Measurements from ENCODE around the gene OCA2.
A peak's percentile ranks its signal among the peaks of the same experiment; 100 is the strongest.

Gene OCA2

GRCh38 chr15:27863000-27863399 lies 236.1 kb downstream of the OCA2 start:
- no peak overlapping the region for H3K4me3 ChIP-seq (ENCODE audit: low read depth, low read length)
- no peaks in the 10 kb centered on the region for H3K27me3 ChIP-seq (replicated peaks)
- no peaks in the 10 kb centered on the region for H3K36me3 ChIP-seq (replicated peaks)
- DNase-seq = no peak
- H3K27ac ChIP-seq = no peak overlapping the region
- no peak for TF ChIP-seq CTCF (IDR thresholded peaks at IDR 0.05; ENCODE audit: low read depth, low read length, missing control alignments)
- in situ Hi-C loops (cut with HindIII; ENCODE audit: low pct_ligation_motif_present, low sequenced_read_pairs) = no loop called here

DNA sequence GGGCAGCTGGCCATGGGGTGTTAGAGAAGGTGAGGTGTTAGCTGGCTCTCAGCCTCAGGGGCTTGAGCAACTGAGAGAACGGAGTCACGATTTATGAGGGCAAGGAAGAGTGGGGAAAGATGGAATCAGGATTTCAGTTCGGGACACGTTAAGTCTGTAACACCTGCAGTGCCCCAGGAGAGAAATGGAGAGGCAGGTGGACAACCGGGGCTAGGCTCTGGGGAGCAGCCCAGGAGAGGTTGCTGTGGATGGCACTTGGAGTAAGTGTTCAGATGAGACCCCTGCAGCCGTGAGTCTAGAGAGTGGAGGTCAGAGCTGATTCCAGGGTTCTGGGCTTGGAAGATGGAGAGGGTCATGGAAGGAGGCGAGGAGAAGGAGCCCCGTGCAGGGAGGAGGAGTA lies 237.9 kb downstream of the OCA2 start:
- H3K27me3 ChIP-seq (replicated peaks) = no peaks in the 10 kb centered on the region
- H3K4me3 ChIP-seq (ENCODE audit: low read depth, low read length) = no peak overlapping the region
- H3K36me3 ChIP-seq (replicated peaks) = no peaks in the 10 kb centered on the region
- DNase-seq = no peak
- no peak overlapping the region for H3K27ac ChIP-seq
- in situ Hi-C loops (cut with HindIII; ENCODE audit: low pct_ligation_motif_present, low sequenced_read_pairs) = no loop called here
- TF ChIP-seq CTCF (IDR thresholded peaks at IDR 0.05; ENCODE audit: low read depth, low read length, missing control alignments) = no peak

DNA sequence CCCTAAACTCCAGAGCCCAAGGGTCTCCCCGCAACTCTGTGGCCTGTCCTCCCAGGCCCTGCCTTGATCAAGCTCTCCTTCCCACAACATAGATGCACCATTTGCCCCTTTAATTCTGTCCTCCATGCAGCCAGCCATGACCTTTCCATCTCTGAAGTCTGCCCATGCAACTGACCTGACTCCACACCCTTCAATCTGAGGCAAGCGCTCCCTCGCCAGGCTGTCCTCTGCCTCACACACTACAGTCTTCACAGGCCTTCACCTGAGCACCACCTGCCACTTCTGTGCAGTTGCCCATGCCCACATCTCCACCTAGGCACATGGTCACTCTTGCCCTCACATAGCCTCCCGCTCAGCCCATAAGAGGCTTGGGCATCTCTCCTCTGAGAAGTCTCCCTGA lies 244.0 kb downstream of the OCA2 start:
- H3K27ac ChIP-seq = no peak overlapping the region
- no peak overlapping the region for H3K4me3 ChIP-seq (ENCODE audit: low read depth, low read length)
- in situ Hi-C loops (cut with HindIII; ENCODE audit: low pct_ligation_motif_present, low sequenced_read_pairs) = no loop called here
- H3K27me3 ChIP-seq (replicated peaks) = no peaks in the 10 kb centered on the region
- no peaks in the 10 kb centered on the region for H3K36me3 ChIP-seq (replicated peaks)
- no peak for TF ChIP-seq CTCF (IDR thresholded peaks at IDR 0.05; ENCODE audit: low read depth, low read length, missing control alignments)
- no peak for DNase-seq

DNA sequence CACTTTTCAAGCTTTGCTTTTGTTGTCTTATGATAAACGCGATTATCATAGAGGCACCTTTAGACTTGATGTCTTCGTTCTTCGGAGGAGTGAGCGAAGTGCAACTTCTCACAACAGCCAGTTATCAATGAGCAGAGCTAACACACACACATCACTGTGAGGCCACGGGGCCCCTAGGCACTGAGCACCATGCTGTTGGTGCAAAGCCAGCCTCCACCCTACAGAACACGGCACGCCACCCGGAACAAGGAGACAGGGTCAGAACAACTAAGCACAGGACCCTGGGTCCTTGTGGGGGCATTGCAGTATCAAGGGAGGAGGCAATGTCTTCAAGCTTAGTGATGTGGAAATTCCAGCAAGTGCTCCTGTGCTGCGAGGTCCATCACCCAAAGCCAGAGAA lies 244.5 kb downstream of the OCA2 start:
- H3K36me3 ChIP-seq (replicated peaks) = no peaks in the 10 kb centered on the region
- in situ Hi-C loops (cut with HindIII; ENCODE audit: low pct_ligation_motif_present, low sequenced_read_pairs) = no loop called here
- H3K4me3 ChIP-seq (ENCODE audit: low read depth, low read length) = no peak overlapping the region
- H3K27me3 ChIP-seq (replicated peaks) = no peaks in the 10 kb centered on the region
- no peak for TF ChIP-seq CTCF (IDR thresholded peaks at IDR 0.05; ENCODE audit: low read depth, low read length, missing control alignments)
- no peak overlapping the region for H3K27ac ChIP-seq
- no peak for DNase-seq

DNA sequence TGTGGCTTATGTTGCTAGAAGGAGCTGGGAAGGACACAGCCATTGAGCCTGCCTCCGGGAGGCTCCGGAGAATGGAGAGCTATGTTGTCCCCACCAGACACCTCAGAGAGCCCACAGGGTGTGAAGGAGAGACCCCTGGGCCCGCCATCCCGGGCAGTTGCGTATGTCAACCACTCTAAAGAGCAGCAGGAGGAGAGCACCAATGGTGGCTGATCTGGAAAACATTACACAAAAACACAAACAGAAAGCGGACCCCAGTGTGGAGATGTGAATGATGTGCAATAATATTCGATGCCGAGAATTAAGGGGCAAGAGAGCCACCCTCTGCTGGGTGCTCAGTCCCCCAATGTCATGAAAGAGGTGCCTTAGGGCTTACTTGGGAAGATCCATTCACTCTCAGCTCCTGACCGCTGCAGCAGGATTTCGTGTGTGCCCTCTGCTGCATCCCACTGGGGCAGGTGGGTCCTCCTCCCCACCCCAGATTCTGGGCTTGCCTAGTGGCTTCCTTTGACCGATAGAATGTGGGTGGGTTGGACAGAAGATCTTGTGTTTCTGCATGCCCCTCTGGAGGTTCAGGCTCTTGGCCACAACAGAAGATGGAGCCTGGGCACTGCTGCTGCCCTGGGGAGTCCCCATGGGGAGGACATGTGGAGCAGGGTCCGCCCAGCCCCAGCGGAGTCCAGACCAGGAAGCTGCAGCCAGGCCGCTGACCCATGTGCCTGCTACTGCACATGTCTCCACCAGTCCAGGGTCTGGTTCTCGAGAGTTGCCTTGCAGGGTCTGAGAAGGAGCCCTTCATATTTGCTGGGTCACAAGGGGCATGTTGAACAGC lies 245.3 kb downstream of the OCA2 start:
- TF ChIP-seq CTCF (IDR thresholded peaks at IDR 0.05; ENCODE audit: low read depth, low read length, missing control alignments) = peak; percentile 30
- Histone ChIP-seq H3K27me3 (replicated peaks) (no peaks in the 10 kb centered on the region), H3K36me3 (replicated peaks) (no peaks in the 10 kb centered on the region), H3K4me3 (ENCODE audit: low read depth, low read length) (no peak overlapping the region), H3K27ac (no peak overlapping the region)
- DNase-seq = no peak
- in situ Hi-C loops (cut with HindIII; ENCODE audit: low pct_ligation_motif_present, low sequenced_read_pairs) = no loop called here

- in situ Hi-C loops (cut with HindIII; ENCODE audit: low pct_ligation_motif_present, low sequenced_read_pairs) = no loop called here
- DNase-seq = no peak
- no peak overlapping the region for H3K27ac ChIP-seq
- no peak for TF ChIP-seq CTCF (IDR thresholded peaks at IDR 0.05; ENCODE audit: low read depth, low read length, missing control alignments)
- H3K4me3 ChIP-seq (ENCODE audit: low read depth, low read length) = no peak overlapping the region
- no peaks in the 10 kb centered on the region for H3K27me3 ChIP-seq (replicated peaks)
- H3K36me3 ChIP-seq (replicated peaks) = no peaks in the 10 kb centered on the region
These were observed 247.3 kb downstream of the OCA2 start for GRCh38 chr15:27851858-27852210.
